Measurements from ENCODE around the gene PPP2R2B. TPM values are rescaled to one million over a fixed set of nuclear protein-coding genes. Genes with fewer than 3 reads are reported as not detected.

The PPP2R2B gene
- total RNA-seq, 1 experiment from 2014 or later, result 20.3 TPM

- TF ChIP-seq NFYB (CRISPR knock-in tag; conservative IDR thresholded peaks at IDR 0.05; ENCODE audit: low read depth), result no peak
- TF ChIP-seq, protein P1, sequence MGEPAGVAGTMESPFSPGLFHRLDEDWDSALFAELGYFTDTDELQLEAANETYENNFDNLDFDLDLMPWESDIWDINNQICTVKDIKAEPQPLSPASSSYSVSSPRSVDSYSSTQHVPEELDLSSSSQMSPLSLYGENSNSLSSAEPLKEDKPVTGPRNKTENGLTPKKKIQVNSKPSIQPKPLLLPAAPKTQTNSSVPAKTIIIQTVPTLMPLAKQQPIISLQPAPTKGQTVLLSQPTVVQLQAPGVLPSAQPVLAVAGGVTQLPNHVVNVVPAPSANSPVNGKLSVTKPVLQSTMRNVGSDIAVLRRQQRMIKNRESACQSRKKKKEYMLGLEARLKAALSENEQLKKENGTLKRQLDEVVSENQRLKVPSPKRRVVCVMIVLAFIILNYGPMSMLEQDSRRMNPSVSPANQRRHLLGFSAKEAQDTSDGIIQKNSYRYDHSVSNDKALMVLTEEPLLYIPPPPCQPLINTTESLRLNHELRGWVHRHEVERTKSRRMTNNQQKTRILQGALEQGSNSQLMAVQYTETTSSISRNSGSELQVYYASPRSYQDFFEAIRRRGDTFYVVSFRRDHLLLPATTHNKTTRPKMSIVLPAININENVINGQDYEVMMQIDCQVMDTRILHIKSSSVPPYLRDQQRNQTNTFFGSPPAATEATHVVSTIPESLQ (CRISPR knock-in tag; IDR thresholded peaks at IDR 0.05), result no peak
- TF ChIP-seq MXD4 (CRISPR knock-in tag; IDR thresholded peaks at IDR 0.05; ENCODE audit: borderline replicate concordance), result no peak
- no peak for TF ChIP-seq TP53 (CRISPR knock-in tag; IDR thresholded peaks at IDR 0.05)
- no peak for TF ChIP-seq USF2 (CRISPR knock-in tag; IDR thresholded peaks at IDR 0.05)
- TF ChIP-seq SP1 (CRISPR knock-in tag; conservative IDR thresholded peaks at IDR 0.05), result no peak
- TF ChIP-seq JAZF1 (CRISPR knock-in tag; IDR thresholded peaks at IDR 0.05), result no peak
These were observed 271.7 kb downstream of the PPP2R2B start (continued) for GRCh38 chr5:146606893-146607292.

- Mint-ChIP-seq H3K36me3 (no peaks in the 10 kb centered on the region), H3K27me3 (ENCODE audit: low read depth) (no peaks in the 10 kb centered on the region), H3K4me1 (no peaks in the 10 kb centered on the region), H3K9me3 (no peaks in the 10 kb centered on the region), H3K27ac (no peak overlapping the region), H3K4me3 (no peak overlapping the region)
- ChIA-PET POLR2A (no interaction called here), CTCF (interaction anchor here (1.2 kb wide), 1 partner anchor 10 kb away, joined by 3 read pairs; no protein-coding TSS in a partner anchor)
- ATAC-seq (no peak), DNase-seq (ENCODE audit: low spot score) (no peak)
- TF ChIP-seq NFATC4 (CRISPR knock-in tag; IDR thresholded peaks at IDR 0.05) (no peak), JUN (CRISPR knock-in tag; IDR thresholded peaks at IDR 0.05) (no peak), ZNF138 (CRISPR knock-in tag; conservative IDR thresholded peaks at IDR 0.05) (no peak), NFYB (CRISPR knock-in tag; conservative IDR thresholded peaks at IDR 0.05; ENCODE audit: low read depth) (no peak)
- TF ChIP-seq, protein P2, sequence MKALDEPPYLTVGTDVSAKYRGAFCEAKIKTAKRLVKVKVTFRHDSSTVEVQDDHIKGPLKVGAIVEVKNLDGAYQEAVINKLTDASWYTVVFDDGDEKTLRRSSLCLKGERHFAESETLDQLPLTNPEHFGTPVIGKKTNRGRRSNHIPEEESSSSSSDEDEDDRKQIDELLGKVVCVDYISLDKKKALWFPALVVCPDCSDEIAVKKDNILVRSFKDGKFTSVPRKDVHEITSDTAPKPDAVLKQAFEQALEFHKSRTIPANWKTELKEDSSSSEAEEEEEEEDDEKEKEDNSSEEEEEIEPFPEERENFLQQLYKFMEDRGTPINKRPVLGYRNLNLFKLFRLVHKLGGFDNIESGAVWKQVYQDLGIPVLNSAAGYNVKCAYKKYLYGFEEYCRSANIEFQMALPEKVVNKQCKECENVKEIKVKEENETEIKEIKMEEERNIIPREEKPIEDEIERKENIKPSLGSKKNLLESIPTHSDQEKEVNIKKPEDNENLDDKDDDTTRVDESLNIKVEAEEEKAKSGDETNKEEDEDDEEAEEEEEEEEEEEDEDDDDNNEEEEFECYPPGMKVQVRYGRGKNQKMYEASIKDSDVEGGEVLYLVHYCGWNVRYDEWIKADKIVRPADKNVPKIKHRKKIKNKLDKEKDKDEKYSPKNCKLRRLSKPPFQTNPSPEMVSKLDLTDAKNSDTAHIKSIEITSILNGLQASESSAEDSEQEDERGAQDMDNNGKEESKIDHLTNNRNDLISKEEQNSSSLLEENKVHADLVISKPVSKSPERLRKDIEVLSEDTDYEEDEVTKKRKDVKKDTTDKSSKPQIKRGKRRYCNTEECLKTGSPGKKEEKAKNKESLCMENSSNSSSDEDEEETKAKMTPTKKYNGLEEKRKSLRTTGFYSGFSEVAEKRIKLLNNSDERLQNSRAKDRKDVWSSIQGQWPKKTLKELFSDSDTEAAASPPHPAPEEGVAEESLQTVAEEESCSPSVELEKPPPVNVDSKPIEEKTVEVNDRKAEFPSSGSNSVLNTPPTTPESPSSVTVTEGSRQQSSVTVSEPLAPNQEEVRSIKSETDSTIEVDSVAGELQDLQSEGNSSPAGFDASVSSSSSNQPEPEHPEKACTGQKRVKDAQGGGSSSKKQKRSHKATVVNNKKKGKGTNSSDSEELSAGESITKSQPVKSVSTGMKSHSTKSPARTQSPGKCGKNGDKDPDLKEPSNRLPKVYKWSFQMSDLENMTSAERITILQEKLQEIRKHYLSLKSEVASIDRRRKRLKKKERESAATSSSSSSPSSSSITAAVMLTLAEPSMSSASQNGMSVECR (CRISPR knock-in tag; IDR thresholded peaks at IDR 0.05; ENCODE audit: borderline replicate concordance), result no peak
- TF ChIP-seq, protein P3, sequence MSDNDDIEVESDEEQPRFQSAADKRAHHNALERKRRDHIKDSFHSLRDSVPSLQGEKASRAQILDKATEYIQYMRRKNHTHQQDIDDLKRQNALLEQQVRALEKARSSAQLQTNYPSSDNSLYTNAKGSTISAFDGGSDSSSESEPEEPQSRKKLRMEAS (CRISPR knock-in tag; IDR thresholded peaks at IDR 0.05), result no peak
- TF ChIP-seq, protein P4, sequence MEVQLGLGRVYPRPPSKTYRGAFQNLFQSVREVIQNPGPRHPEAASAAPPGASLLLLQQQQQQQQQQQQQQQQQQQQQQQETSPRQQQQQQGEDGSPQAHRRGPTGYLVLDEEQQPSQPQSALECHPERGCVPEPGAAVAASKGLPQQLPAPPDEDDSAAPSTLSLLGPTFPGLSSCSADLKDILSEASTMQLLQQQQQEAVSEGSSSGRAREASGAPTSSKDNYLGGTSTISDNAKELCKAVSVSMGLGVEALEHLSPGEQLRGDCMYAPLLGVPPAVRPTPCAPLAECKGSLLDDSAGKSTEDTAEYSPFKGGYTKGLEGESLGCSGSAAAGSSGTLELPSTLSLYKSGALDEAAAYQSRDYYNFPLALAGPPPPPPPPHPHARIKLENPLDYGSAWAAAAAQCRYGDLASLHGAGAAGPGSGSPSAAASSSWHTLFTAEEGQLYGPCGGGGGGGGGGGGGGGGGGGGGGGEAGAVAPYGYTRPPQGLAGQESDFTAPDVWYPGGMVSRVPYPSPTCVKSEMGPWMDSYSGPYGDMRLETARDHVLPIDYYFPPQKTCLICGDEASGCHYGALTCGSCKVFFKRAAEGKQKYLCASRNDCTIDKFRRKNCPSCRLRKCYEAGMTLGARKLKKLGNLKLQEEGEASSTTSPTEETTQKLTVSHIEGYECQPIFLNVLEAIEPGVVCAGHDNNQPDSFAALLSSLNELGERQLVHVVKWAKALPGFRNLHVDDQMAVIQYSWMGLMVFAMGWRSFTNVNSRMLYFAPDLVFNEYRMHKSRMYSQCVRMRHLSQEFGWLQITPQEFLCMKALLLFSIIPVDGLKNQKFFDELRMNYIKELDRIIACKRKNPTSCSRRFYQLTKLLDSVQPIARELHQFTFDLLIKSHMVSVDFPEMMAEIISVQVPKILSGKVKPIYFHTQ (CRISPR knock-in tag; IDR thresholded peaks at IDR 0.05), result no peak
These were observed 278.2 kb downstream of the PPP2R2B start for GRCh38 chr5:146600376-146600775.

DNA sequence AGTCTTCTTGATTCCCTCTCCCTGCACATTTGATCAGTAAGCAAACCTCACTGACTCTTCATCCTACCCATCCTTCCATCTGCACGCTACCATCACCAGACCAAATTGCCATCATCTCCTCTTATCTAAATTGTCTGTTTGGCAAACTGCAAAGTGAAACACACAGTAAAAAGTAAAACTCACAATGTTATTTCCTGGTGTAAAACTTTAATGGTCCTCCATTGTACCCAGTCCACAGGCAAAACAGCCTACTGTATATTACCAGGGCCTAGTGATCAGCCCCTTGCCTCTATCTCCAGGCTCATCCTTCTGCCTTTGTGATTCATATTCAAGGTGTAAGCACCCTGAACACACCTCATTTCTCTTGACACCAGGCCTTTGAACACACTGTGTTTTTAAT lies 279.3 kb downstream of the PPP2R2B start:
- Mint-ChIP-seq H3K27me3 (ENCODE audit: low read depth) (no peaks in the 10 kb centered on the region), H3K36me3 (no peaks in the 10 kb centered on the region), H3K4me1 (no peaks in the 10 kb centered on the region), H3K9me3 (no peaks in the 10 kb centered on the region), H3K27ac (no peak overlapping the region), H3K4me3 (no peak overlapping the region)
- ChIA-PET POLR2A (no interaction called here), CTCF (no interaction called here)
- DNase-seq (ENCODE audit: low spot score) (no peak), ATAC-seq (no peak)
- TF ChIP-seq ZBTB43 (CRISPR knock-in tag; IDR thresholded peaks at IDR 0.05) (no peak), ZNF121 (CRISPR knock-in tag; IDR thresholded peaks at IDR 0.05) (no peak), SMAD4 (CRISPR knock-in tag; IDR thresholded peaks at IDR 0.05) (no peak), SOX15 (CRISPR knock-in tag; IDR thresholded peaks at IDR 0.05) (no peak)
